HuH-7.5 (cell line): ENCODE data around the gene MBOAT1.

Experiments
- DNase-seq: peaks from one replicate; pipeline ENCODE4 v3.0.0; 2011; ENCODE audit warnings: low spot score

MBOAT1 gene

GRCh38 chr6:20234136-20234535 is 21.9 kb upstream of the MBOAT1 start:
- no peak for DNase-seq

GRCh38 chr6:20233007-20233730 is 20.9 kb upstream of the MBOAT1 start:
- DNase-seq, result no peak

- no peak for DNase-seq
Observed at GRCh38 chr6:20232188-20232587, 19.9 kb upstream of the MBOAT1 start.

GRCh38 chr6:20230401-20231119 is 18.3 kb upstream of the MBOAT1 start:
- no peak for DNase-seq

GRCh38 chr6:20229881-20230280 is 17.6 kb upstream of the MBOAT1 start:
- DNase-seq, result no peak

GRCh38 chr6:20227350-20227749 is 15.1 kb upstream of the MBOAT1 start:
- no peak for DNase-seq

GRCh38 chr6:20223141-20223540 is 10.9 kb upstream of the MBOAT1 start:
- DNase-seq, result no peak

- DNase-seq, result no peak
Observed at GRCh38 chr6:20221421-20221820, 9.2 kb upstream of the MBOAT1 start.

GRCh38 chr6:20220359-20220758 is 8.1 kb upstream of the MBOAT1 start:
- DNase-seq, result no peak

- no peak for DNase-seq
Observed at GRCh38 chr6:20217891-20218290, 5.6 kb upstream of the MBOAT1 start.

- no peak for DNase-seq
Observed at GRCh38 chr6:20217324-20217855, 5.1 kb upstream of the MBOAT1 start.

GRCh38 chr6:20215310-20215709 is 3.0 kb upstream of the MBOAT1 start:
- no peak for DNase-seq

- no peak for DNase-seq
Observed at GRCh38 chr6:20213271-20213798, 1.1 kb upstream of the MBOAT1 start.

GRCh38 chr6:20211941-20212391 is 303 bp downstream of the MBOAT1 start:
- peak; percentile 15 for DNase-seq

GRCh38 chr6:20211037-20211940 is 980 bp downstream of the MBOAT1 start:
- DNase-seq, result no peak

- DNase-seq, result no peak
Observed at GRCh38 chr6:20210158-20210557, 2.1 kb downstream of the MBOAT1 start.

GRCh38 chr6:20208687-20209378 is 3.4 kb downstream of the MBOAT1 start:
- DNase-seq, result no peak

GRCh38 chr6:20207088-20207418 is 5.2 kb downstream of the MBOAT1 start:
- no peak for DNase-seq

- no peak for DNase-seq
Observed at GRCh38 chr6:20205722-20206161, 6.5 kb downstream of the MBOAT1 start.

- DNase-seq, result no peak
Observed at GRCh38 chr6:20204512-20204894, 7.8 kb downstream of the MBOAT1 start.
